GM19025 (cell line): ENCODE measurements around the gene PDGFD.

ENCODE experiments used
- ATAC-seq: cut with Tn5 transposase; IDR thresholded peaks from one replicate; pipeline ENCODE4 v1.9.1; 2021; ENCODE audit warnings: mild to moderate bottlenecking, low read depth, moderate library complexity; ENCODE audit not compliant: unreplicated experiment

The PDGFD gene

GRCh38 chr11:104146943-104147342 lies 17.0 kb downstream of the PDGFD start:
- ATAC-seq, result no peak

DNA sequence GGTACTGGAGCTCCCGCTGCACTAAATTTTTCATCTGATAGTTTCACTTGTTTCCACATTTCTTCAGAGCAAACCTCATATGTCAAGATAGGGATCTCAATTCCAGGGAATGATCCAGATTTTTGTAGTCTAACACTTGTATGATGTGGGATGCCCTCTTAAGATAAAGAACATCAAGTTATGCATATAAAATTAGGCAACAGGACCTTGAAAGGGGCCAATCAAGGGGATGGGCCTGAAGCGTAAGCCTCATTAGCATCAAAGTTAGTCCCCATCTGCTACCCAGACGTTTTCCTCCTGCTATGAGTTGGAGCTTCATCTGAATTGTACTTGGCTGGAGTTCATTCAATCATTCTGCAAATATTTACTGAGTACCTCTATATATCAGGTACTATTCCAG lies 17.5 kb downstream of the PDGFD start:
- ATAC-seq, result no peak

DNA sequence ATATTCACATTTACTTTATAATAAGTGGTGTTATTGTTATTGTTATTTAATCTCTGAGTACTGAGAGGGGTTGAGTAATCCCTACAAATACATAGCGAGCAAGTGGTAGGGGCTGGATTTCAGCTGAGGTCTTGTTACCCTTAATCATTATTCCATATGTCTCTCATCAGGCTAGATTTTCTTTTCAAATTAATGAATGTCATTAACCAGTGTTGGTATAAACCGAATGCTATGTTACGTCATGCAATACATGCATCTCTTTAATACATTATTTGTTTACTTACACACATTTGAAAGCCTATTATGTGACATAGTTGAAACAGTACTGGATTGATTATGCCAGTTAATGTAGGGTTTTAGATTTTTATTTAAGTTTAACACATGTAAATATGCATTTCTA lies 18.9 kb downstream of the PDGFD start:
- ATAC-seq, result no peak

DNA sequence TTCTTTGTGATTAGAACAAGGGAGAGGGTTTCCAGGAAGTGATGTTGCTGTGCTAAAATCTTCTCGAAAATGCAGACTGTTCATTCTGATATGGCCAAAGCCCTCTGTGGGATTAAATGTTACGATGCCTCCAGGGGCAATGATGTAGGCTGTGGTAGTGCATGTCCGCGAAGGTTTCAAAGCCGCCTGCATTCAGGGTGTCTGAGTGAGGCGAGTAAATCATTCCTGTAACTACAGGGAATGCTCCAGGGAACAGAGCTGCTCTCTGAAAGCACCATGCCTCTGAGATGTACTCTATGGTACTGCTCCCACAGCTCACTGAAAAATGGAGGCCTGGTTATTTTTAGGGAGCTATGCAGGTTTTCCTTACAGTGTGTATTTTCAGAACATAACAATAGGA lies 21.2 kb downstream of the PDGFD start:
- ATAC-seq, result no peak

DNA sequence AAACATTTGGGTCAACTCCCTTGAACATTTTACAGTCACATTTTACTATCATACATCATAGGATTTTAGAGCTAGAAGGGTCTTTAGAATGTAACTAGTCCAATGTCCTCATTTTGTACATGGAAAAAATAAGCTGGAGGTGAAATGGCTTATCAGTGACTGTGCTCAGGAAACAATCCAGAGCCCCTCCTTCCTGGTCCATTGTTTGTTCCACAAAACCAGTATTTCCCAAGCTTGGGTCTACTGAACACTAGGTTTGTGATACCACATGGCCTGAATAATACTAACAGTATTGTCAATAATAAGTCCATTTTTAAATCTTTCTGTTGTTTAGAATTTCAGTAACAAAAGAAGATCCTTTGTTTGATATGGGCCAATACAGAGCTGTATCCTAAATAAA lies 27.1 kb downstream of the PDGFD start:
- ATAC-seq, result no peak

DNA sequence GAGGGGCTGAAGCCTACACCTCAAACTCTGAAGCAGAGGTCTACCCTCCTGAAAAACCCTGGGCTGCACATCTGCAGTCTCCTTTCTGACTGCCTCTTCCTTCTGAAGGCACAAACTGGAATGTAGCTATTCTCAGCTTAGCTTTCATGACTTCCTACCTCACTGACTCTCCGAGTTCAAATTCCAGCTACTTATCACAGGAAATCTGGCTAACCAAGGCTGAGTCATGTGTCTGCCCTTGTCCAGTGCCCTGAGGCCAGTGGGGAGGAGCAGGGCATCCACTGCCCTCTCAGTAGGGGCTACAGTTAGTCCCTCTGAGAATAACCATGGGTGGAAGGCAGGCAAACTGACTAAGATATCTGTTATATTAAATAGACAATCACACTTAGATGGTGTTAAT lies 29.2 kb downstream of the PDGFD start:
- ATAC-seq, result no peak

- no peak for ATAC-seq
Observed at GRCh38 chr11:104130161-104130560, 33.8 kb downstream of the PDGFD start.

- ATAC-seq, result no peak
Observed at GRCh38 chr11:104129145-104129544, 34.8 kb downstream of the PDGFD start.

DNA sequence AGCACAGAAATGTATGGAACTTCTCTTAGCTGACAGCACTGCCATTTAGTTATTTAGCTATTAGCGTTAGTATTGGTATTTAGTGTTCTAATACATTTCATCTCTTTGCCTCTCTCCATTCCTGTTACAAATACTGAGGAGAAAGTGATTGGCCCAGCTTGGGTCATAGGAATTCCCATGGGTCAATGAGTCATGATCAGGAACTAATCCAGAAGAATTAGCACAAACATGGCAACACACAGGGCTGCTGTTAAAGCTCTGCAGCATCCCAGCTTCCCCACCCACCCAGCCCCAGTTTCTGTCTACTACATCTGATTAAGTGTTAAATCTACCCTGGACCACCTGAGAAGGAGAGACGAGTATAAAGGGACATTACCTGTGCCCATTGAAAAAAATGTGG lies 36.1 kb downstream of the PDGFD start:
- no peak for ATAC-seq

DNA sequence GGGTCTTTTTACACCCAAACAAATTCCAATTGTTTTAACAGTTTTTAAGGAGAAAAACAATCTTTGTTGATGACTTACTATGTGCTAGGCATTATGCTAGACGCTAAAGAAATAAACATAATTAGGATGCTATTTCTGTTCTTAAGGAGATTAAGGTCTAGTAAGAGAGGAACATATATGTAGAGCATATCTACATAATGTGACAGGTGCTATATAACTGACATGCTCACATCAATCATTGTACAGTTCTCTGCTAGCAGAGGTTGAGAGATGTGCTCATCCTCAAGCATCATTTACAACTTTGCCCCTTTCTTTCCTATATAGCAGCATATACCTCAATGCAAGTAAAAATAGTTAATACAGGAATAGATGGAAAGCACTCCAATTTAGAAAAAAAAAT lies 37.5 kb downstream of the PDGFD start:
- ATAC-seq, result no peak

DNA sequence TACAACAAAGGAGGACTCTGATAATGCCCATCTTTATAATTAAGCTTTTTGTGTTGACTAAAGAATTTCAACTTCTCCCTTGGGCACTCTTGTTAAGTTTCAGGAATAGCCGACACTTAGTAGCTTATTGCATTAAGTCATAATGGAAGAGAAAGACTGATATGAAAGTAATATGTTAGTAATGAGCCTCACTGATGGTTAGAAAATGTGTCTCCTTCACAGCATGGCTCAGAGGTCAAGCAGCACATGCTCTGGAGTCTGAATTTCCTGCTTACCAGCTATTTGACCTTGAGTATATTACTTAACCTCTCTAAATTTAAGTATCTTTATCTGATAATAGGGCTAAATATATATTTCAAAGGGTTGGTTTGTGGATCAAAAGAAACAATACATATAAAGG lies 39.0 kb downstream of the PDGFD start:
- peak; percentile 76 for ATAC-seq

GRCh38 chr11:104122836-104123235 lies 41.1 kb downstream of the PDGFD start:
- no peak for ATAC-seq

GRCh38 chr11:104122011-104122635 lies 41.8 kb downstream of the PDGFD start:
- ATAC-seq, result no peak

GRCh38 chr11:104120493-104121137 lies 43.3 kb downstream of the PDGFD start:
- ATAC-seq, result no peak

GRCh38 chr11:104118105-104118744 lies 45.7 kb downstream of the PDGFD start:
- ATAC-seq, result no peak

DNA sequence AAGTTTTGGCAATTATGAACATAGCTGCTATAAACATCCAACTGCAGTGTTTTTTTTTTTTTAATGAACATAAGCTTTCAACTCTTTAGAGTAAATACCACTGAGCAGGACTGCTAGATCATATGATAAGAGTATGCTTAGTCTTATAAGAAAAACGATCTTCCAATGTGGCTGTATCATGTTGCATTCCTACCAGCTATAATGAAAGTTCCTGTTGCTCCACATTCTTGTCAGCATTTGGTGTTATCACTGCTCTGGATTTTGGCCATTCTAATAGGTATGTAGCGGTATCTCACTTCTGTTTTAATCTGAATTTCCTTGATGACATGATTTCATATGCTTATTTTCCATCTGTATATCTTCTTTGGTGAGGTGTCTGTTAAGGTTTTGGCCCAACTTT lies 50.4 kb downstream of the PDGFD start:
- no peak for ATAC-seq

DNA sequence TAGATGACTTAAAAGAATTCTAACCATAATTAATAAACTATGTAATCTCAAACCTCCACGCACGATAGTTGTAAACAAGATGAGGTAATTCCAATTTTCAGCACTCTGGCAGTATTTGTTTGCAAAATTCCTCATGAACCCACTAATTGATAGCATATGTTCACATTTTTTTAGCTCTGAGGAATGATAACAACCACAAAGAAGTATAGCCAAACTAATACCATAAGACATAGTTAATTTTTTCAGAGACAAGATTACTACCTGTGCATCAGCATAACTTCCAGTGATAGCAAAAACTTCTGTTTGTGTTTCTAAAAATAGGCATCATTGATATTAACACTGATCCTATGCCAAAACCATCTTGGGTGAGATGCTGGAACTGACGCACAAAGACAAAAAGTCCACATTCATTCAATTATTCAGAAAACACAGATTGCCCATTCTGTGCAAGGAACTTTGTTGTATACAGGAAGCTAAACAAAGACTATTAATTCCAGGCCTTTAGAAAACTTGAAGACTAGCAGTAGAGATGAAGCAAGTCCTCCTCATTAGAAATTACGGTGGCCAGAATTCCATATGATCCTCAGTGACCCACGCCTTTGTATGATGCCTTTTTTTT lies 57.7 kb downstream of the PDGFD start:
- no peak for ATAC-seq

DNA sequence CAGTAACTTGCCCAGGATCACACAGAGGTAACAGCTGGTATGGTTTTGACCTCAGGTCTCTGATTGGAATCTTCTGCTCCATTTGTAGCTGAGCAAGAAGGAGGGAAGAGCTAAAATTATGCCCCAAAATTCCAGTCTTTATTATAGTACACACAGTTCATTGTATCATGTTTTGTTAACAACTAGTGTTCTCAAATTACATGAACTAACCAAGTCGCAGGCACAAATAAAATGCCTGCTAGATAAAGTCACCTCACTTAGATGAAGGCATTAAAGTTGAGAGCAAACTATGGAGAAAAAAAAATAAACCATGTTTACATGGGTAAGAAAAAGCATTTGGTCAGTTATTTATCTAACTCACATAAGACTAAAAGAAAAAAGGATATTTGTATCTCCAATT lies 58.8 kb downstream of the PDGFD start:
- no peak for ATAC-seq

- ATAC-seq, result no peak
Observed at GRCh38 chr11:104104664-104105063, 59.3 kb downstream of the PDGFD start.

GRCh38 chr11:104104201-104104600 lies 59.7 kb downstream of the PDGFD start:
- no peak for ATAC-seq

DNA sequence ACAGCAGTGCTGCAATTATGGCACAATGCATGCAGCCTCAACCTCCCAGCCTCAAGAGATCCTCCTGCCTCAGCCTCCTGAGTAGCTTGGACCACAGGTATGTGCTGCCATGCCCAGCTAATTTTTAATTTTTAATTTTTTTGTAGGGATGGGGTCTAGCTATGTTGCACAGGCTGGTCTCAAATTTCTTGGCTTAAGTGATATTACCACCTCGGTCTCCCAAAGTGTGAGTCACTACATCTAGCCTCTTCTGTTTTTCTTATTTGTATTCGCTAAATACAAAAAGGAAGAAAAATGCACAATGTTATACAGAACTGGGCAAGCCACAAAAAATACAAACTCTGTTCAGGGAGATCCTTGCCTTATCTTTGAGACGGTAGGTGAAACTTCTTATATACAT lies 65.4 kb downstream of the PDGFD start:
- ATAC-seq, result no peak

- no peak for ATAC-seq
Observed at GRCh38 chr11:104098132-104098531, 65.8 kb downstream of the PDGFD start.
